Hepatocyte (in vitro differentiated cells): ENCODE measurements around the gene STK40. TPM values are rescaled to one million over a fixed set of nuclear protein-coding genes. Genes with fewer than 3 reads are reported as not detected.

Source experiments
- DNase-seq: peaks from one replicate; pipeline ENCODE4 v3.0.0-alpha.2; 2016; ENCODE audit warnings: low spot score
- H2AFZ ChIP-seq: fragments of 200-600 bp; sonication (generic); 2 replicates; pipeline ENCODE4 v1.6.0; 2016; ENCODE audit warnings: antibody characterized with exemption, mild to moderate bottlenecking
- H3K27ac ChIP-seq: fragments of 200-600 bp; sonication (generic); 2 replicates; pipeline ENCODE4 v1.5.1; 2016; ENCODE audit warnings: mild to moderate bottlenecking
- H3K27me3 ChIP-seq: fragments of 200-600 bp; sonication (generic); 2 replicates; pipeline ENCODE4 v1.6.1; 2016
- H3K36me3 ChIP-seq: fragments of 200-600 bp; sonication (generic); replicated peaks from 2 replicates; pipeline ENCODE4 v1.5.1; 2016; ENCODE audit warnings: low read depth; ENCODE audit not compliant: insufficient read depth
- H3K4me1 ChIP-seq: fragments of 200-600 bp; sonication (generic); 2 replicates; pipeline ENCODE4 v1.5.1; 2016; ENCODE audit warnings: mild to moderate bottlenecking, moderate library complexity; ENCODE audit not compliant: insufficient read depth
- H3K4me2 ChIP-seq: fragments of 200-600 bp; sonication (generic); 2 replicates; pipeline ENCODE4 v1.6.0; 2016
- H3K4me3 ChIP-seq: fragments of 200-600 bp; sonication (generic); 2 replicates; pipeline ENCODE4 v1.5.1; 2016; ENCODE audit warnings: mild to moderate bottlenecking
- H3K79me2 ChIP-seq: fragments of 200-600 bp; sonication (generic); 2 replicates; pipeline ENCODE4 v1.6.0; 2017; ENCODE audit warnings: mild to moderate bottlenecking
- H3K9me2 ChIP-seq: fragments of 200-600 bp; sonication (generic); replicated peaks from 2 replicates; pipeline ENCODE4 v1.6.0; 2017; ENCODE audit warnings: mild to moderate bottlenecking; ENCODE audit not compliant: insufficient read depth
- H3K9me3 ChIP-seq: fragments of 200-600 bp; sonication (generic); 2 replicates; pipeline ENCODE4 v1.5.1; 2016; ENCODE audit warnings: low read depth, mild to moderate bottlenecking
- H4K20me1 ChIP-seq: fragments of 200-600 bp; sonication (generic); 2 replicates; pipeline ENCODE4 v1.6.0; 2016; ENCODE audit warnings: mild to moderate bottlenecking; ENCODE audit not compliant: insufficient read depth, poor library complexity, severe bottlenecking
- CTCF ChIP-seq: fragments of 200-600 bp; sonication (generic); IDR thresholded peaks from 2 replicates; pipeline ENCODE4 v1.5.1; 2016; ENCODE audit warnings: antibody characterized with exemption, mild to moderate bottlenecking; ENCODE audit not compliant: poor library complexity
- EZH2 ChIP-seq: fragments of 200-600 bp; sonication (generic); IDR thresholded peaks from 2 replicates; pipeline ENCODE4 v1.6.1; 2016; ENCODE audit warnings: antibody characterized with exemption, mild to moderate bottlenecking, borderline replicate concordance
- EZH2phosphoT487 ChIP-seq: fragments of 200-600 bp; sonication (generic); IDR thresholded peaks from one replicate; pipeline ENCODE4 v1.6.1; 2018; ENCODE audit warnings: antibody characterized with exemption, mild to moderate bottlenecking, low read depth, moderate library complexity; ENCODE audit not compliant: unreplicated experiment, severe bottlenecking
- WGBS: methylation state at CpG from one replicate; pipeline ENCODE4 v1.1.6; 2016; ENCODE audit warnings: low lambda C conversion rate; ENCODE audit errors: missing lambda C conversion rate; 5-methylcytosine and 5-hydroxymethylcytosine counted together
- polyA plus RNA-seq: library from polyadenylated mRNA; unstranded; fragments of >200 nt; fragmentation: Nextera tagmentation; extraction: Ambion mirVana; gene quantifications from 2 replicates; pipeline ENCODE4 v1.2.1, GENCODE V29; 2016
- total RNA-seq: library from RNA; depleted of rRNA; stranded (reverse); fragments of >200 nt; gene quantifications from 2 replicates; pipeline ENCODE4 v1.2.3, GENCODE V29; 2014

The STK40 gene
- total and polyA plus RNA-seq, 2 experiments from 2014 or later: 30.7 to 56.3 TPM

DNA sequence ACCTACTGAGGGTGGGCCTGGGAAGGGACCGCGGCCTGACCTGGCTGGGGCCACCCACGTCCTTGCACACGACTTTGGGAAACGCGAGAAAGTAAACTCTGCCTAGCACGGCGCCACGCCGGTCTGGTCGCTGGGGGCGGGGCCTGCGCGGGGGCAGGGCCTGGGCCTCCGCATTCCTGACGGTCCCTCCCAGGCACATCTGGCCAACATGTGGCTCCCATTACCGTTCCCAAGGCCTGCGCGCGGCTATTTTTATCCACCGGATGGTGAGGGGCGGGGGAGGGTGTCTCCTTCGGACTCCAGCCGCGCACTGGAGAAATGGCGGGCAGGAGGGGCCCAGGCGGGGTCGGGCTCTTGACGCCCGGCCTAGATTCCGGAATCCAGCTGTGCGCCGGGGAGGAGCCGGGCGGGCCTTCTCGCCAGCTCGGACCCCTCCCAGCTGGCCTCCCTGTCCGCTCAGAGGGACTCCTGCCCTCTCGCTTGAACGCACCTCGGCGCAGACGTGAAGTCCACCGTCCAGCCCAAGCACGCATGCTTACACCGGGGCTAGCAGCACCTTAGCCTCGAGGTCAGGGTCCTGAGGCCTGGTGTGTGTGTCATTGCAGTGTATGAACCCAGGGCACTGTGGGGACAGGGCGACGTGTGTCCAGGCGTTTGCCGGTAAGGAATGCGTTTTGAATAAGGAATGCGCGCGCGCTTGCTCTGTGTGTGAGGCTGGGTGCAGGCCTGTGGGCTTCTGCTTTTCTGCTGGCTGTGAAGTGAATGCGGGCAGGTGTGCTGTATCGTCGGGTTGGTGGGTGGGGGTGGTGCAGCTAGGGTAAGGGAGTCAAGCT, 64.4 kb downstream of the STK40 start:
- TF ChIP-seq EZH2phosphoT487 (no peak), EZH2 (no peak), CTCF (no peak)
- Histone ChIP-seq H3K27me3 (no peaks in the 10 kb centered on the region), H3K4me2 (peak overlapping the region; percentile 98), H3K79me2 (peaks cover 12% of the 10 kb centered on the region), H3K27ac (peak overlapping the region; percentile 96), H3K9me2 (no peaks in the 10 kb centered on the region), H2AFZ (no peak overlapping the region), H4K20me1 (no peaks in the 10 kb centered on the region), H3K36me3 (no peaks in the 10 kb centered on the region), H3K4me3 (peak overlapping the region; percentile 27), H3K9me3 (no peaks in the 10 kb centered on the region), H3K4me1 (peaks cover 36% of the 10 kb centered on the region)
- DNase-seq: peak; percentile 94
- WGBS: 18% methylated on average over 38 of the region's 59 CpGs

DNA sequence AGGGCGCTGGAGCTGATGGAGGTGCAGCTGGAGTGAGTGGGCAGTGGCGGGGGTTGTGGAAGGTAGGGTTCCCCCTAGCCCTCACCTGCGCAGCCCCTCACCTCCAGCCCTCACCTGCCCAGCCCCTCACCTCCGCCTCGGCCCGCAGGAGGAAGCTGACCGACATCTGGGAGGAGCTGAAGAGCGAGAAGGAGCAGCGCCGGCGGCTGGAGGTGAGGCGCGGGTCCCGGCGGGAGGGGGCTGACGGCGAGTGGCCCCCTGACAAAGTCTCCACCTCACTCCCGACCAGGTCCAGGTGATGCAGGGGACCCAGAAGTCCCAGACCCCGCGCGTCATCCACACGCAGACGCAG, 65.0 kb downstream of the STK40 start:
- peak overlapping the region; percentile 98 for H3K4me2 ChIP-seq
- H3K4me3 ChIP-seq: peak overlapping the region; percentile 27
- no peaks in the 10 kb centered on the region for H3K36me3 ChIP-seq
- DNase-seq: no peak
- peaks cover 35% of the 10 kb centered on the region for H3K4me1 ChIP-seq
- WGBS: 13% methylated on average over 20 of the region's 23 CpGs
- no peak overlapping the region for H2AFZ ChIP-seq
- no peaks in the 10 kb centered on the region for H4K20me1 ChIP-seq
- no peaks in the 10 kb centered on the region for H3K27me3 ChIP-seq
- H3K79me2 ChIP-seq: peaks cover 12% of the 10 kb centered on the region
- no peaks in the 10 kb centered on the region for H3K9me2 ChIP-seq
- H3K27ac ChIP-seq: peak overlapping the region; percentile 96
- TF ChIP-seq EZH2 (no peak), EZH2phosphoT487 (no peak), CTCF (no peak)
- H3K9me3 ChIP-seq: no peaks in the 10 kb centered on the region

GRCh38 chr1:36320291-36320761, 65.4 kb downstream of the STK40 start:
- Histone ChIP-seq H3K27me3 (no peaks in the 10 kb centered on the region), H2AFZ (no peak overlapping the region), H3K27ac (peak overlapping the region; percentile 96), H3K9me3 (no peaks in the 10 kb centered on the region), H3K9me2 (no peaks in the 10 kb centered on the region), H4K20me1 (no peaks in the 10 kb centered on the region), H3K36me3 (no peaks in the 10 kb centered on the region), H3K4me2 (peak overlapping the region; percentile 98), H3K4me1 (peaks cover 35% of the 10 kb centered on the region), H3K4me3 (peak overlapping the region; percentile 27), H3K79me2 (peaks cover 12% of the 10 kb centered on the region)
- TF ChIP-seq CTCF: no peak
- no peak for TF ChIP-seq EZH2phosphoT487
- TF ChIP-seq EZH2: no peak
- WGBS: 49% methylated on average over 16 of the region's 16 CpGs
- DNase-seq: no peak
